ENCODE measurements around the gene TSPYL2.
A peak's percentile ranks its signal among the peaks of the same experiment; 100 is the strongest.

TSPYL2 gene

GRCh38 chrX:53093177-53093655, 11.0 kb downstream of the TSPYL2 start:
- peak overlapping the region; percentile 84 for H3K27ac ChIP-seq (ENCODE audit: low read depth, low read length, poor library complexity, severe bottlenecking)
- peak overlapping the region; percentile 87 for H3K4me3 ChIP-seq (ENCODE audit: low read depth, low read length, poor library complexity, severe bottlenecking)
- H3K9ac ChIP-seq (ENCODE audit: low read length) = peak overlapping the region; percentile 83
- H3K36me3 ChIP-seq (ENCODE audit: insufficient read depth, low read length) = peaks cover 2% of the 10 kb centered on the region; the same call in 1 of the 2 replicates
- peak overlapping the region; percentile 89 for H3K4me2 ChIP-seq (ENCODE audit: low read length)
- no peaks in the 10 kb centered on the region for H3F3A ChIP-seq (ENCODE audit: insufficient read depth, low read length)
- H3K79me2 ChIP-seq (ENCODE audit: insufficient read depth, low read length) = 0 out of 2 replicates have a peak, but pooled peaks cover 4% of the 10 kb centered on the region
- H2AFZ ChIP-seq (ENCODE audit: low read length) = peak overlapping the region; percentile 16; the same call in 1 of the 2 replicates
- no peaks in the 10 kb centered on the region for H4K20me1 ChIP-seq (ENCODE audit: insufficient read depth, low read length)
- no peaks in the 10 kb centered on the region for H3K9me2 ChIP-seq (ENCODE audit: low read depth, low read length)
- TF ChIP-seq EZH2 (IDR thresholded peaks at IDR 0.05; ENCODE audit: borderline replicate concordance, low read length) = no peak
- peak; percentile 65 for TF ChIP-seq CTCF (IDR thresholded peaks at IDR 0.05; ENCODE audit: low read length)
- H3K9me3 ChIP-seq (ENCODE audit: low read length) = no peaks in the 10 kb centered on the region
- no peaks in the 10 kb centered on the region for H3K27me3 ChIP-seq (ENCODE audit: insufficient read depth, low read length)
- peaks cover 26% of the 10 kb centered on the region for H3K4me1 ChIP-seq (ENCODE audit: insufficient read depth, low read length, severe bottlenecking)

GRCh38 chrX:53093748-53094581, 11.8 kb downstream of the TSPYL2 start, which contains the start of gene KANTR:
Gene KANTR (plus strand): TSS chrX:53094142. CDS start chrX:53124273, 30,131 bp downstream.
- no peaks in the 10 kb centered on the region for H3K36me3 ChIP-seq (ENCODE audit: insufficient read depth, low read length)
- H4K20me1 ChIP-seq (ENCODE audit: insufficient read depth, low read length) = no peaks in the 10 kb centered on the region
- H3K4me3 ChIP-seq (ENCODE audit: low read depth, low read length, poor library complexity, severe bottlenecking) = peak within 1 kb of the TSS; percentile 87
- H3K9me3 ChIP-seq (ENCODE audit: low read length) = no peaks in the 10 kb centered on the region
- TF ChIP-seq EZH2 (IDR thresholded peaks at IDR 0.05; ENCODE audit: borderline replicate concordance, low read length) = no peak
- no peak for TF ChIP-seq CTCF (IDR thresholded peaks at IDR 0.05; ENCODE audit: low read length)
- 0 out of 2 replicates have a peak, but pooled peaks cover 4% of the 10 kb centered on the region for H3K79me2 ChIP-seq (ENCODE audit: insufficient read depth, low read length)
- no peaks in the 10 kb centered on the region for H3K9me2 ChIP-seq (ENCODE audit: low read depth, low read length)
- no peaks in the 10 kb centered on the region for H3F3A ChIP-seq (ENCODE audit: insufficient read depth, low read length)
- peak within 1 kb of the TSS; percentile 16; the same call in 1 of the 2 replicates for H2AFZ ChIP-seq (ENCODE audit: low read length)
- no peaks in the 10 kb centered on the region for H3K27me3 ChIP-seq (ENCODE audit: insufficient read depth, low read length)
- peak within 1 kb of the TSS; percentile 84 for H3K27ac ChIP-seq (ENCODE audit: low read depth, low read length, poor library complexity, severe bottlenecking)
- peaks cover 21% of the 10 kb centered on the region for H3K4me1 ChIP-seq (ENCODE audit: insufficient read depth, low read length, severe bottlenecking)
- H3K9ac ChIP-seq (ENCODE audit: low read length) = peak within 1 kb of the TSS; percentile 83
- H3K4me2 ChIP-seq (ENCODE audit: low read length) = peak within 1 kb of the TSS; percentile 89

- H3K4me1 ChIP-seq (ENCODE audit: insufficient read depth, low read length, severe bottlenecking) = peaks cover 19% of the 10 kb centered on the region
- no peak overlapping the region for H2AFZ ChIP-seq (ENCODE audit: low read length)
- peak overlapping the region; percentile 89 for H3K4me2 ChIP-seq (ENCODE audit: low read length)
- TF ChIP-seq CTCF (IDR thresholded peaks at IDR 0.05; ENCODE audit: low read length) = no peak
- TF ChIP-seq EZH2 (IDR thresholded peaks at IDR 0.05; ENCODE audit: borderline replicate concordance, low read length) = no peak
- no peaks in the 10 kb centered on the region for H3K27me3 ChIP-seq (ENCODE audit: insufficient read depth, low read length)
- H3K9me3 ChIP-seq (ENCODE audit: low read length) = no peaks in the 10 kb centered on the region
- no peaks in the 10 kb centered on the region for H3K9me2 ChIP-seq (ENCODE audit: low read depth, low read length)
- no peaks in the 10 kb centered on the region for H3F3A ChIP-seq (ENCODE audit: insufficient read depth, low read length)
- H3K79me2 ChIP-seq (ENCODE audit: insufficient read depth, low read length) = 0 out of 2 replicates have a peak, but pooled peaks cover 4% of the 10 kb centered on the region
- peak overlapping the region; percentile 84 for H3K27ac ChIP-seq (ENCODE audit: low read depth, low read length, poor library complexity, severe bottlenecking)
- peak overlapping the region; percentile 87 for H3K4me3 ChIP-seq (ENCODE audit: low read depth, low read length, poor library complexity, severe bottlenecking)
- no peaks in the 10 kb centered on the region for H4K20me1 ChIP-seq (ENCODE audit: insufficient read depth, low read length)
- peaks cover 2% of the 10 kb centered on the region; the same call in 1 of the 2 replicates for H3K36me3 ChIP-seq (ENCODE audit: insufficient read depth, low read length)
- peak overlapping the region; percentile 83 for H3K9ac ChIP-seq (ENCODE audit: low read length)
Measured at GRCh38 chrX:53094582-53094905, 12.4 kb downstream of the TSPYL2 start.
